NCI-H524 treated with DMSO at 0.1 percent for 48 hours (cell line): ENCODE measurements around the gene EPHB3.

Experiments used
- DNase-seq: peaks from one replicate; lab custom pipeline; 2025; lab: John Stamatoyannopoulos, UW

EPHB3 gene

DNA sequence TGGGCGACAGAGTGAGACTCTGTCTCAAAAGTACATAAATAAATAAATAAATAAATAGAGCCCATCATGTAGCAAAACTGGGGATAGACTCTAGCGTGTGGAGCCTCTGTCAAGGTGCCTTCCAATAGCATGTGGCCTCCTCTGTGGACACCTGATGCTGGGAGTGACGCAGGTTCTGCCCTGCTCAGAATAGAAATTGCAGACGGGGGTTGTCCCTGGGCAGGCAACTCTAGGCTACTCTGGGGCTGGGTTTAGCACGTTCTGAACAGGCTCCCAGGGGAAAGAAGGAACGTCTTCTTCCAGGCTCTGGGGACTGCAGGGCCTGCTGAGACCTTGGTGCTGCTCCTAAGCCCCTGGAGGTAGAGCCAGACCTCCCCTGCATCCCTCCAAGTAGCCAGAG is 65.3 kb downstream of the EPHB3 start:
- DNase-seq: no peak

DNA sequence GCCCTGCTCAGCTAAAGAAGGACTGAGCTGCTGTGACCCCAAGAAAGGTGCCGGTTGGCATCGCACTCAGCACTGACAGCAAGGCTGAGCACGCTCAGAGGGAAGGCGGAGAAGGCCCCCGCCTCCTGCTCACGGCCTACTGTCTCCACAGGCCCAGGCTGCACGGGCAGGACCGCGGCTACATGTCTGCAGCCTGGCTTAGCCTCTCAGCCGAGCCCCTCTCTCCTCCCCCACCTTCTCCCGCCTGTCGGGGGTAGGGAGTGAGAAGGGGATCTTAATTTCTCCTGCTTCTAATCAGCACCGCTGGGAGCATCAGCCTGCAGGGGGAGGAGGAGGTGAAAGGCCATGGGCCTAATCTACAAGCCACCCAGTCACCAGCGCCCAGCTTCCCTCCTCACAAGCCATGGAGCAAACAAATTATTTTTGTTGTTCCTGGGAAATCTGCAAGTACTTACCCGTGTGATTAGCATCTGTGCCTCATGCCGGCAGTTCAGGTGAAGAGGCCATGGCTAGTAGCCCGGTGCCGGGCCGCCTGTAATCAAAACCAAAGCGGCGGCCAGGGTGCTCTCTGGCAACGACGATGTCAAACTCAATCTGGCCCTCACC is 68.1 kb downstream of the EPHB3 start:
- no peak for DNase-seq

DNA sequence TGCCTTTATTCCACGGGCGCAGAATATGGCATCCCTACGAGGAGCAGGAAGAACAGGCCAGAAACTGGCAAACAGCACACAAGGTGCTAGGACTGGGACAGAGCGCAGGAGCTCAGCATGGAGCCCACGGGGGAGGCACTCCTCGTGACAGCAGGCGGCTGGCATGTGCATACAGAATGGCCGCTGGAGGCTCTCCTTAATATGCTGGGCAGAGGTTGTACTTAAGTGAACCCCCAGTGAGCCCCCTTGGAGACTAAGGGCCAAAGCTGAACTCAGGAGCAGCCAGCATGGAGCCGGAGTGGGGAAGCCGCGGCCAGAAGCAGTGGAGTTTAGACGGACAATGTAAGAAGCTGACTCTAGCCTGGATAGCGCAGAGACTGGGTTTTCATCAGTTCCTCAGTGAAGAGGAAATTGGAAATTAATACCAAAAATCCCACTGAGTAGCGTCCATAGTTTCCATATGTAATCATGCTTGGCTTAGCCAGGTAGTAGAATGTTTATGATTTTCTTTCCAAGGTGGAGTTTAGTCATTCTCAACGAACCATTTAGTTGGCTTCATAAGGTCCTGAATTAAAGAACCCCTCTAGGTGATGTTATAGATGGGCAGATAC is 69.4 kb downstream of the EPHB3 start:
- no peak for DNase-seq

GRCh38 chr3:184631472-184631861 is 69.9 kb downstream of the EPHB3 start:
- no peak for DNase-seq
